H9 (cell line): ENCODE results near the gene KDSR. TPM values are rescaled to one million over a fixed set of nuclear protein-coding genes. Genes with fewer than 3 reads are reported as not detected.

Source experiments
- DNase-seq: peaks from one replicate; pipeline ENCODE4 v3.0.0-alpha.2; 2017
- H2AFZ ChIP-seq: one replicate; pipeline ENCODE4 v1.6.1; 2013; ENCODE audit warnings: mild to moderate bottlenecking, low read length, control low read depth, moderate library complexity
- H2AK5ac ChIP-seq: 2 replicates; pipeline ENCODE4 v1.6.1; 2013; ENCODE audit warnings: low read length, control low read depth, mixed read lengths; ENCODE audit not compliant: insufficient read length
- H2BK120ac ChIP-seq: one replicate; pipeline ENCODE4 v1.6.1; 2013; ENCODE audit warnings: low read depth, mild to moderate bottlenecking, low read length, control low read depth, inconsistent platforms; ENCODE audit not compliant: poor library complexity, severe bottlenecking
- H2BK12ac ChIP-seq: 2 replicates; pipeline ENCODE4 v1.6.1; 2013; ENCODE audit warnings: low read length, control low read depth, mixed read lengths, low read depth; ENCODE audit not compliant: insufficient read length
- H2BK15ac ChIP-seq: 2 replicates; pipeline ENCODE4 v1.6.1; 2013; ENCODE audit warnings: low read depth, low read length, control low read depth
- H2BK20ac ChIP-seq: one replicate; pipeline ENCODE4 v1.6.1; 2013; ENCODE audit warnings: low read depth, mild to moderate bottlenecking, low read length, control low read depth, inconsistent platforms; ENCODE audit not compliant: poor library complexity, severe bottlenecking
- H2BK5ac ChIP-seq: 2 replicates; pipeline ENCODE4 v1.6.1; 2013; ENCODE audit warnings: low read length, control low read depth, mixed read lengths; ENCODE audit not compliant: insufficient read length
- H3K14ac ChIP-seq: 2 replicates; pipeline ENCODE4 v1.6.1; 2013; ENCODE audit warnings: low read length, control low read depth; ENCODE audit not compliant: insufficient read depth
- H3K18ac ChIP-seq: 2 replicates; pipeline ENCODE4 v1.6.1; 2013; ENCODE audit warnings: low read depth, mild to moderate bottlenecking, mixed read lengths, low read length, control low read depth; ENCODE audit not compliant: insufficient read length
- H3K23ac ChIP-seq: 2 replicates; pipeline ENCODE4 v1.6.1; 2013; ENCODE audit warnings: low read length, control low read depth, mixed read lengths, low read depth; ENCODE audit not compliant: insufficient read length
- H3K23me2 ChIP-seq: 2 replicates; pipeline ENCODE4 v1.6.1; 2013; ENCODE audit warnings: low read depth, mild to moderate bottlenecking, mixed read lengths, low read length, control low read depth; ENCODE audit not compliant: insufficient read length, poor library complexity, severe bottlenecking
- H3K27ac ChIP-seq: 2 replicates; pipeline ENCODE4 v1.5.1; 2013; ENCODE audit warnings: low read length, control low read depth, mixed read lengths, low read depth; ENCODE audit not compliant: insufficient read length
- H3K27me3 ChIP-seq: 2 replicates; pipeline ENCODE4 v1.6.1; 2013; ENCODE audit warnings: low read length, control low read depth, inconsistent platforms; ENCODE audit not compliant: insufficient read depth
- H3K4ac ChIP-seq: 2 replicates; pipeline ENCODE4 v1.6.1; 2013; ENCODE audit warnings: low read depth, mild to moderate bottlenecking, control low read depth, inconsistent platforms, low read length, moderate library complexity
- H3K4me1 ChIP-seq: 2 replicates; pipeline ENCODE4 v1.6.1; 2013; ENCODE audit warnings: low read length, control low read depth, inconsistent platforms; ENCODE audit not compliant: insufficient read depth
- H3K4me2 ChIP-seq: 2 replicates; pipeline ENCODE4 v1.6.1; 2013; ENCODE audit warnings: low read length, control low read depth, mixed read lengths; ENCODE audit not compliant: insufficient read length, insufficient read depth
- H3K56ac ChIP-seq: 2 replicates; pipeline ENCODE4 v1.6.1; 2013; ENCODE audit warnings: low read depth, mild to moderate bottlenecking, mixed read lengths, low read length, control low read depth; ENCODE audit not compliant: insufficient read length
- H3K79me1 ChIP-seq: 2 replicates; pipeline ENCODE4 v1.6.1; 2013; ENCODE audit warnings: low read depth, mild to moderate bottlenecking, moderate library complexity, low read length, control low read depth, inconsistent platforms; ENCODE audit not compliant: insufficient read depth, poor library complexity, severe bottlenecking
- H3K79me2 ChIP-seq: 2 replicates; pipeline ENCODE4 v1.6.1; 2013; ENCODE audit warnings: low read length, control low read depth, inconsistent platforms; ENCODE audit not compliant: insufficient read depth
- H3K9ac ChIP-seq: 2 replicates; pipeline ENCODE4 v1.6.1; 2013; ENCODE audit warnings: low read length, control low read depth, mixed read lengths; ENCODE audit not compliant: insufficient read length; ENCODE audit errors: extremely low read depth
- H3K9me3 ChIP-seq: one replicate; pipeline ENCODE4 v1.6.1; 2013; ENCODE audit warnings: low read depth, low read length, inconsistent platforms; ENCODE audit not compliant: control insufficient read depth
- H3T11ph ChIP-seq: one replicate; pipeline ENCODE4 v1.6.1; 2013; ENCODE audit warnings: mild to moderate bottlenecking, low read length, control low read depth, inconsistent platforms
- H4K20me1 ChIP-seq: one replicate; pipeline ENCODE4 v1.6.1; 2013; ENCODE audit not compliant: control insufficient read depth, insufficient read length, insufficient read depth
- H4K5ac ChIP-seq: 2 replicates; pipeline ENCODE4 v1.6.1; 2013; ENCODE audit warnings: low read depth, mild to moderate bottlenecking, mixed read lengths, low read length, control low read depth; ENCODE audit not compliant: insufficient read length
- H4K8ac ChIP-seq: replicated peaks from 2 replicates; pipeline ENCODE4 v1.6.1; 2013; ENCODE audit warnings: low read length, control low read depth, mixed read lengths, low read depth; ENCODE audit not compliant: insufficient read length
- H4K91ac ChIP-seq: 2 replicates; pipeline ENCODE4 v1.6.1; 2013; ENCODE audit warnings: low read depth, mild to moderate bottlenecking, moderate library complexity, mixed read lengths, low read length, control low read depth; ENCODE audit not compliant: insufficient read length
- H3K27ac Mint-ChIP-seq, 3 experiments: 2 replicates in 2 of 3; 3 replicates in 1 of 3; pipeline ENCODE4 v1.8.0; 2020 to 2021; ENCODE audit warnings: mixed read lengths in 3 of 3, mild to moderate bottlenecking in 1 of 3, moderate library complexity in 1 of 3
- H3K27me3 Mint-ChIP-seq: 2 replicates; pipeline ENCODE4 v1.8.0; 2021; ENCODE audit warnings: low read depth, mild to moderate bottlenecking, moderate library complexity, mixed read lengths
- H3K36me3 Mint-ChIP-seq, 3 experiments: 2 replicates in 2 of 3; 3 replicates in 1 of 3; pipeline ENCODE4 v1.8.0; 2020 to 2021; ENCODE audit warnings: low read depth in 3 of 3, mixed read lengths in 3 of 3; ENCODE audit not compliant: insufficient read depth in 1 of 3
- H3K4me1 Mint-ChIP-seq, 2 experiments: 2 replicates each; pipeline ENCODE4 v1.8.0; 2020; ENCODE audit warnings: mixed read lengths in 2 of 2
- H3K4me3 Mint-ChIP-seq, 2 experiments: 2 replicates in 1 of 2; 3 replicates in 1 of 2; pipeline ENCODE4 v1.8.0; 2020 to 2021; ENCODE audit warnings: mild to moderate bottlenecking in 2 of 2, mixed read lengths in 2 of 2, moderate library complexity in 1 of 2
- H3K9me3 Mint-ChIP-seq, 2 experiments: 2 replicates in 1 of 2; 3 replicates in 1 of 2; pipeline ENCODE4 v1.8.0; 2020; ENCODE audit warnings: mild to moderate bottlenecking in 2 of 2, mixed read lengths in 2 of 2, moderate library complexity in 1 of 2
- WGBS: extraction: QIAGEN DNeasy Blood & Tissue Kit; methylation state at CpG from one replicate; pipeline ENCODE4 v1.1.7; 2013; ENCODE audit warnings: missing lambda C conversion rate, low lambda C conversion rate, mixed read lengths; ENCODE audit not compliant: insufficient read length; ENCODE audit errors: extremely low coverage; 5-methylcytosine and 5-hydroxymethylcytosine counted together
- total RNA-seq: library from RNA; stranded (reverse); gene quantifications from 2 replicates; pipeline ENCODE4 v1.2.1, GENCODE V29; 2021
- TF ChIP-seq, protein P1 (sequence below): fragments of 200-600 bp; sonication (generic); conservative IDR thresholded peaks from 3 replicates; pipeline ENCODE4 v1.8.0; 2021; ENCODE audit warnings: antibody characterized with exemption, mild to moderate bottlenecking

KDSR gene
- total RNA-seq, 1 experiment from 2014 or later: 58.5 TPM

DNA sequence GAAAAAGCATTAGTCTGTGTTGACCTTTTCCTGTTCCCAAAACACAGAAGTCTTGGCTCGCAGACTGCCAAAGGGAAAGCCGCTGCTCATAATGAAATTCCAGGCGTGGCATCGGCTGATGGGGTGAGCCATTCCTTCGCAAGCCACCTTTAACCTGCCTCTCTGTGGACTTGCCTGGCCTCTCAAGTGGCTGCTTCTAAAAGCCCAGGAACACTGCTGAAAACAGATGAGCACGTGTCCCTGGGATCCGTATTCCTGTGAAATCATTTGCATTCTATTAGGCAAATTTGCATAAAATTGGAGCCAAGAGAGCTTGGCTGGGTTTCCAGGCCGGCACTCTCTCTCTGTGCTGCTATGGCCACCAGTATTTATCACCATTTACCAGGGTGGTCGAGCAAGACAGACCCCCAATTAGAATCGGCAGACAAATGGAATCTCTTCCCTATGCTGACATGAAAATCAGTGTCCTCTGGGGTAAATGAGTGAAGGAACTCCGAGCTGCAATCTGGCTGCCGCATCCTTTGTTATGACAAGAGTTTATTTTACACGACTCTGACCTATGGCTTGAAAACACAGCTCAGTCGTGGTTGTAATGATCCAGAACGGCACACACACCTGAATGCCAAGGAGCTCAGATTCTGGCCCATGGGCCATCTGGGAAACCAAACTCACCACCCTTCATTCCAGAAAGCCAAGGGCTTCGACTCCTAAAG lies 69.2 kb downstream of the KDSR start:
- Histone ChIP-seq H3K79me1 (no peaks in the 10 kb centered on the region), H3K27ac (no peak overlapping the region), H3K23ac (no peak overlapping the region), H3K9me3 (no peaks in the 10 kb centered on the region), H3K79me2 (no peaks in the 10 kb centered on the region), H3K4ac (no peak overlapping the region), H4K5ac (no peak overlapping the region), H4K8ac (no peak overlapping the region), H2BK5ac (no peak overlapping the region), H2BK120ac (no peak overlapping the region), H3K9ac (no peak overlapping the region), H3K56ac (no peak overlapping the region), H2BK15ac (no peak overlapping the region), H4K91ac (no peak overlapping the region), H4K20me1 (no peaks in the 10 kb centered on the region), H3K4me2 (no peak overlapping the region), H3K4me1 (peaks cover 2% of the 10 kb centered on the region; the same call in 1 of the 2 replicates), H3K14ac (no peak overlapping the region), H3T11ph (no peak overlapping the region), H3K27me3 (no peaks in the 10 kb centered on the region), H2BK12ac (no peak overlapping the region), H3K18ac (no peak overlapping the region), H2BK20ac (no peak overlapping the region), H2AK5ac (no peak overlapping the region), H2AFZ (no peak overlapping the region), H3K23me2 (no peaks in the 10 kb centered on the region)
- Mint-ChIP-seq H3K27ac (no peak overlapping the region), H3K4me1 (peaks cover 15 to 16% of the 10 kb centered on the region in 2 experiments), H3K4me3 (no peak overlapping the region), H3K36me3 (no peaks in the 10 kb centered on the region), H3K27me3 (no peaks in the 10 kb centered on the region), H3K9me3 (no peaks in the 10 kb centered on the region)
- no peak for DNase-seq
- TF ChIP-seq, protein P1, sequence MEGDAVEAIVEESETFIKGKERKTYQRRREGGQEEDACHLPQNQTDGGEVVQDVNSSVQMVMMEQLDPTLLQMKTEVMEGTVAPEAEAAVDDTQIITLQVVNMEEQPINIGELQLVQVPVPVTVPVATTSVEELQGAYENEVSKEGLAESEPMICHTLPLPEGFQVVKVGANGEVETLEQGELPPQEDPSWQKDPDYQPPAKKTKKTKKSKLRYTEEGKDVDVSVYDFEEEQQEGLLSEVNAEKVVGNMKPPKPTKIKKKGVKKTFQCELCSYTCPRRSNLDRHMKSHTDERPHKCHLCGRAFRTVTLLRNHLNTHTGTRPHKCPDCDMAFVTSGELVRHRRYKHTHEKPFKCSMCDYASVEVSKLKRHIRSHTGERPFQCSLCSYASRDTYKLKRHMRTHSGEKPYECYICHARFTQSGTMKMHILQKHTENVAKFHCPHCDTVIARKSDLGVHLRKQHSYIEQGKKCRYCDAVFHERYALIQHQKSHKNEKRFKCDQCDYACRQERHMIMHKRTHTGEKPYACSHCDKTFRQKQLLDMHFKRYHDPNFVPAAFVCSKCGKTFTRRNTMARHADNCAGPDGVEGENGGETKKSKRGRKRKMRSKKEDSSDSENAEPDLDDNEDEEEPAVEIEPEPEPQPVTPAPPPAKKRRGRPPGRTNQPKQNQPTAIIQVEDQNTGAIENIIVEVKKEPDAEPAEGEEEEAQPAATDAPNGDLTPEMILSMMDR: no peak
- WGBS: no CpG with 5 or more reads among the region's 16 CpGs
